ENCODE data around the gene ADGRL3.

ADGRL3 gene

GRCh38 chr4:61770456-61770855, 570.3 kb downstream of the ADGRL3 start:
- H3K36me3 ChIP-seq (ENCODE audit: control insufficient read depth in 2 of 2, insufficient read depth in 1 of 2, low read length in 2 of 2), result no peaks in the 10 kb centered on the region
- H3K4me1 ChIP-seq (ENCODE audit: control insufficient read depth, insufficient read depth, low read length), result no peaks in the 10 kb centered on the region
- POLR2A ChIA-PET, result no interaction called here
- H3K27ac ChIP-seq (ENCODE audit: extremely low read depth, low read depth, low read length), result no peak overlapping the region
- CTCF ChIA-PET, result no interaction called here
- H3K4me3 ChIP-seq (ENCODE audit: low read depth, low read length), result no peak overlapping the region
- TF ChIP-seq HIC1 (tag by site-specific recombination; IDR thresholded peaks at IDR 0.05) (no peak), ZFP3 (tag by site-specific recombination; IDR thresholded peaks at IDR 0.05; ENCODE audit: low read depth) (no peak), ZXDB (tag by site-specific recombination; IDR thresholded peaks at IDR 0.05) (no peak), ZNF707 (tag by site-specific recombination; IDR thresholded peaks at IDR 0.05) (no peak), ZNF416 (tag by site-specific recombination; IDR thresholded peaks at IDR 0.05) (no peak), ZBTB10 (tag by site-specific recombination; IDR thresholded peaks at IDR 0.05) (no peak), ZNF114 (tag by site-specific recombination; IDR thresholded peaks at IDR 0.05) (no peak), GLI4 (tag by site-specific recombination; IDR thresholded peaks at IDR 0.05) (no peak), RBAK (tag by site-specific recombination; IDR thresholded peaks at IDR 0.05) (no peak), ZNF548 (tag by site-specific recombination; IDR thresholded peaks at IDR 0.05) (no peak)
- H3K9me3 ChIP-seq (ENCODE audit: control insufficient read depth, insufficient read depth, low read depth, low read length), result no peaks in the 10 kb centered on the region

DNA sequence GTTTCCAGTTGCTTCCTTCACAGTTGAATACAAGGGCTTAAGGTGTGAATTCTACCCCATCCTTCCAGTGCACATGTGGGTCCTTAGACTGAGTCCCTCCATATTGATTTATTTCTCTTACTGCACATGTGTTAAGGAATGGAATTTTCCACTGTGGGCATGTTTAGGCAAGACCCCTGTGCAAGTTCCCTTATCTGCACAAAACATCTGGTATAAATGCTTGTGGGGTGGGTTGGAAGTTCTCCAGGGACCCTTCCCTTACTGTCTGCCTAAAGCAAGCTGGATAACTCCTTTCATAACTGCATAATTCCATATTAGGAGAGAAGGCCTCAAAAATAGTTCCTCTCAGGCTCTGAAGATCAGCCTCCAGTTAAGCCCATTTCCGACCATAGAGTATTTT, 570.9 kb downstream of the ADGRL3 start:
- ChIA-PET POLR2A (no interaction called here), CTCF (no interaction called here)
- no peak for TF ChIP-seq ZNF391 (tag by site-specific recombination; IDR thresholded peaks at IDR 0.05; ENCODE audit: borderline replicate concordance, low read depth)
- no peak for TF ChIP-seq ZSCAN23 (tag by site-specific recombination; IDR thresholded peaks at IDR 0.05)
- no peak for TF ChIP-seq ZBTB7A (tag by site-specific recombination; IDR thresholded peaks at IDR 0.05; ENCODE audit: low read depth)
- TF ChIP-seq HIC1 (tag by site-specific recombination; IDR thresholded peaks at IDR 0.05), result no peak
- no peak for TF ChIP-seq ZNF555 (tag by site-specific recombination; conservative IDR thresholded peaks at IDR 0.05)
- TF ChIP-seq HOXD13 (CRISPR knock-in tag; IDR thresholded peaks at IDR 0.05; ENCODE audit: borderline replicate concordance), result no peak
- TF ChIP-seq, protein P1, sequence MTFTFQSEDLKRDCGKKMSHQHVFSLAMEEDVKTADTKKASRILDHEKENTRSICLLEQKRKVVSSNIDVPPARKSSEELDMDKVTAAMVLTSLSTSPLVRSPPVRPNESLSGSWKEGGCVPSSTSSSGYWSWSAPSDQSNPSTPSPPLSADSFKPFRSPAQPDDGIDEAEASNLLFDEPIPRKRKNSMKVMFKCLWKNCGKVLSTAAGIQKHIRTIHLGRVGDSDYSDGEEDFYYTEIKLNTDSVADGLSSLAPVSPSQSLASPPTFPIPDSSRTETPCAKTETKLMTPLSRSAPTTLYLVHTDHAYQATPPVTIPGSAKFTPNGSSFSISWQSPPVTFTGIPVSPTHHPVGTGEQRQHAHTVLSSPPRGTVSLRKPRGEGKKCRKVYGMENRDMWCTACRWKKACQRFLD (tag by site-specific recombination; IDR thresholded peaks at IDR 0.05), result no peak
- no peak for TF ChIP-seq ZNF660 (tag by site-specific recombination; IDR thresholded peaks at IDR 0.05)
- TF ChIP-seq ZNF501 (tag by site-specific recombination; IDR thresholded peaks at IDR 0.05), result no peak
- TF ChIP-seq, protein P2, sequence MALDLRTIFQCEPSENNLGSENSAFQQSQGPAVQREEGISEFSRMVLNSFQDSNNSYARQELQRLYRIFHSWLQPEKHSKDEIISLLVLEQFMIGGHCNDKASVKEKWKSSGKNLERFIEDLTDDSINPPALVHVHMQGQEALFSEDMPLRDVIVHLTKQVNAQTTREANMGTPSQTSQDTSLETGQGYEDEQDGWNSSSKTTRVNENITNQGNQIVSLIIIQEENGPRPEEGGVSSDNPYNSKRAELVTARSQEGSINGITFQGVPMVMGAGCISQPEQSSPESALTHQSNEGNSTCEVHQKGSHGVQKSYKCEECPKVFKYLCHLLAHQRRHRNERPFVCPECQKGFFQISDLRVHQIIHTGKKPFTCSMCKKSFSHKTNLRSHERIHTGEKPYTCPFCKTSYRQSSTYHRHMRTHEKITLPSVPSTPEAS (tag by site-specific recombination; IDR thresholded peaks at IDR 0.05), result no peak
- TF ChIP-seq ZNF239 (tag by site-specific recombination; IDR thresholded peaks at IDR 0.05), result no peak
- TF ChIP-seq, protein P3, sequence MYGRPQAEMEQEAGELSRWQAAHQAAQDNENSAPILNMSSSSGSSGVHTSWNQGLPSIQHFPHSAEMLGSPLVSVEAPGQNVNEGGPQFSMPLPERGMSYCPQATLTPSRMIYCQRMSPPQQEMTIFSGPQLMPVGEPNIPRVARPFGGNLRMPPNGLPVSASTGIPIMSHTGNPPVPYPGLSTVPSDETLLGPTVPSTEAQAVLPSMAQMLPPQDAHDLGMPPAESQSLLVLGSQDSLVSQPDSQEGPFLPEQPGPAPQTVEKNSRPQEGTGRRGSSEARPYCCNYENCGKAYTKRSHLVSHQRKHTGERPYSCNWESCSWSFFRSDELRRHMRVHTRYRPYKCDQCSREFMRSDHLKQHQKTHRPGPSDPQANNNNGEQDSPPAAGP (tag by site-specific recombination; IDR thresholded peaks at IDR 0.05), result no peak
- Histone ChIP-seq H3K27ac (ENCODE audit: extremely low read depth, low read depth, low read length) (no peak overlapping the region), H3K4me1 (ENCODE audit: control insufficient read depth, insufficient read depth, low read length) (no peaks in the 10 kb centered on the region), H3K9me3 (ENCODE audit: control insufficient read depth, insufficient read depth, low read depth, low read length) (no peaks in the 10 kb centered on the region), H3K4me3 (ENCODE audit: low read depth, low read length) (no peak overlapping the region), H3K36me3 (ENCODE audit: control insufficient read depth in 2 of 2, insufficient read depth in 1 of 2, low read length in 2 of 2) (no peaks in the 10 kb centered on the region)

All from HEK293 (cell line).